ENCODE data around the gene KCTD10.
A peak's percentile ranks its signal among the peaks of the same experiment; 100 is the strongest.

The KCTD10 gene

GRCh38 chr12:109477185-109477962 lies at the start of gene KCTD10, which contains the start of gene UBE3B:
TSS of gene KCTD10 (minus strand) at chr12:109477300. CDS start at chr12:109477262, 38 bp downstream.
TSS of gene UBE3B (plus strand) at chr12:109477634. CDS start at chr12:109483552, 5,918 bp downstream.
- Mint-ChIP-seq H3K4me3 (peak within 1 kb of the TSS; percentile 99), H3K27me3 (no peaks in the 10 kb centered on the region), H3K9me3 (no peaks in the 10 kb centered on the region), H3K36me3 (ENCODE audit: low read depth) (peaks cover 32% of the 10 kb centered on the region), H3K27ac (peak within 1 kb of the TSS; percentile 100), H3K4me1 (ENCODE audit: low read depth) (peaks cover 39% of the 10 kb centered on the region)
- DNase-seq: peak; percentile 92

GRCh38 chr12:109525279-109525585 lies 48.1 kb upstream of the KCTD10 start:
- H3K27ac Mint-ChIP-seq: no peak overlapping the region
- no peaks in the 10 kb centered on the region for H3K4me1 Mint-ChIP-seq (ENCODE audit: low read depth)
- no peaks in the 10 kb centered on the region for H3K9me3 Mint-ChIP-seq

GRCh38 chr12:109524466-109525278 lies 47.6 kb upstream of the KCTD10 start:
- Mint-ChIP-seq H3K9me3 (no peaks in the 10 kb centered on the region), H3K27ac (no peak overlapping the region), H3K4me3 (no peak overlapping the region), H3K27me3 (no peaks in the 10 kb centered on the region), H3K36me3 (ENCODE audit: low read depth) (peaks cover 91% of the 10 kb centered on the region), H3K4me1 (ENCODE audit: low read depth) (no peaks in the 10 kb centered on the region)
- DNase-seq: no peak

More at GRCh38 chr12:109525279-109525585, 48.1 kb upstream of the KCTD10 start:
- H3K4me3 Mint-ChIP-seq: no peak overlapping the region
- H3K36me3 Mint-ChIP-seq (ENCODE audit: low read depth): peaks cover 91% of the 10 kb centered on the region
- no peak for DNase-seq
- H3K27me3 Mint-ChIP-seq: no peaks in the 10 kb centered on the region

GRCh38 chr12:109523504-109523903 lies 46.4 kb upstream of the KCTD10 start:
- Mint-ChIP-seq H3K9me3 (no peaks in the 10 kb centered on the region), H3K36me3 (ENCODE audit: low read depth) (peaks cover 94% of the 10 kb centered on the region), H3K4me1 (ENCODE audit: low read depth) (no peaks in the 10 kb centered on the region), H3K27me3 (no peaks in the 10 kb centered on the region), H3K27ac (no peak overlapping the region), H3K4me3 (no peak overlapping the region)
- DNase-seq: no peak

GRCh38 chr12:109523071-109523470 lies 46.0 kb upstream of the KCTD10 start:
- no peak for DNase-seq
- H3K27me3 Mint-ChIP-seq: no peaks in the 10 kb centered on the region
- no peaks in the 10 kb centered on the region for H3K4me1 Mint-ChIP-seq (ENCODE audit: low read depth)
- no peak overlapping the region for H3K4me3 Mint-ChIP-seq
- no peak overlapping the region for H3K27ac Mint-ChIP-seq
- peaks cover 94% of the 10 kb centered on the region for H3K36me3 Mint-ChIP-seq (ENCODE audit: low read depth)
- no peaks in the 10 kb centered on the region for H3K9me3 Mint-ChIP-seq

GRCh38 chr12:109521831-109522230 lies 44.7 kb upstream of the KCTD10 start:
- H3K4me1 Mint-ChIP-seq (ENCODE audit: low read depth): no peaks in the 10 kb centered on the region
- no peak for DNase-seq
- H3K9me3 Mint-ChIP-seq: no peaks in the 10 kb centered on the region
- no peak overlapping the region for H3K4me3 Mint-ChIP-seq
- no peaks in the 10 kb centered on the region for H3K27me3 Mint-ChIP-seq
- H3K27ac Mint-ChIP-seq: no peak overlapping the region
- H3K36me3 Mint-ChIP-seq (ENCODE audit: low read depth): peaks cover 95% of the 10 kb centered on the region

GRCh38 chr12:109519787-109520186 lies 42.7 kb upstream of the KCTD10 start:
- Mint-ChIP-seq H3K9me3 (no peaks in the 10 kb centered on the region), H3K4me1 (ENCODE audit: low read depth) (no peaks in the 10 kb centered on the region), H3K4me3 (no peak overlapping the region), H3K27ac (no peak overlapping the region), H3K36me3 (ENCODE audit: low read depth) (peaks cover 89% of the 10 kb centered on the region), H3K27me3 (no peaks in the 10 kb centered on the region)
- no peak for DNase-seq

GRCh38 chr12:109518820-109519665 lies 41.9 kb upstream of the KCTD10 start:
- Mint-ChIP-seq H3K9me3 (no peaks in the 10 kb centered on the region), H3K4me3 (no peak overlapping the region), H3K4me1 (ENCODE audit: low read depth) (no peaks in the 10 kb centered on the region), H3K27ac (peak overlapping the region; percentile 78), H3K36me3 (ENCODE audit: low read depth) (peaks cover 90% of the 10 kb centered on the region), H3K27me3 (no peaks in the 10 kb centered on the region)
- peak; percentile 57 for DNase-seq

GRCh38 chr12:109517619-109518018 lies 40.5 kb upstream of the KCTD10 start:
- H3K4me3 Mint-ChIP-seq: no peak overlapping the region
- H3K4me1 Mint-ChIP-seq (ENCODE audit: low read depth): no peaks in the 10 kb centered on the region
- H3K27me3 Mint-ChIP-seq: no peaks in the 10 kb centered on the region
- H3K9me3 Mint-ChIP-seq: no peaks in the 10 kb centered on the region
- peaks cover 90% of the 10 kb centered on the region for H3K36me3 Mint-ChIP-seq (ENCODE audit: low read depth)
- no peak overlapping the region for H3K27ac Mint-ChIP-seq
- no peak for DNase-seq

- H3K9me3 Mint-ChIP-seq: no peaks in the 10 kb centered on the region
- H3K4me3 Mint-ChIP-seq: no peak overlapping the region
- no peaks in the 10 kb centered on the region for H3K4me1 Mint-ChIP-seq (ENCODE audit: low read depth)
- peak overlapping the region; percentile 6 for H3K27ac Mint-ChIP-seq
- peaks cover 89% of the 10 kb centered on the region for H3K36me3 Mint-ChIP-seq (ENCODE audit: low read depth)
- DNase-seq: no peak
- no peaks in the 10 kb centered on the region for H3K27me3 Mint-ChIP-seq
Observed at GRCh38 chr12:109513977-109514376, 36.9 kb upstream of the KCTD10 start.

GRCh38 chr12:109513051-109513450 lies 36.0 kb upstream of the KCTD10 start:
- Mint-ChIP-seq H3K4me1 (ENCODE audit: low read depth) (no peaks in the 10 kb centered on the region), H3K27ac (no peak overlapping the region), H3K9me3 (no peaks in the 10 kb centered on the region), H3K4me3 (no peak overlapping the region), H3K36me3 (ENCODE audit: low read depth) (peaks cover 87% of the 10 kb centered on the region), H3K27me3 (no peaks in the 10 kb centered on the region)
- DNase-seq: no peak

GRCh38 chr12:109512608-109513007 lies 35.5 kb upstream of the KCTD10 start:
- no peak overlapping the region for H3K27ac Mint-ChIP-seq
- H3K4me3 Mint-ChIP-seq: no peak overlapping the region
- no peaks in the 10 kb centered on the region for H3K4me1 Mint-ChIP-seq (ENCODE audit: low read depth)
- no peaks in the 10 kb centered on the region for H3K27me3 Mint-ChIP-seq
- H3K9me3 Mint-ChIP-seq: no peaks in the 10 kb centered on the region
- DNase-seq: no peak
- peaks cover 87% of the 10 kb centered on the region for H3K36me3 Mint-ChIP-seq (ENCODE audit: low read depth)

GRCh38 chr12:109510196-109510595 lies 33.1 kb upstream of the KCTD10 start:
- H3K36me3 Mint-ChIP-seq (ENCODE audit: low read depth): peaks cover 88% of the 10 kb centered on the region
- DNase-seq: no peak
- no peak overlapping the region for H3K27ac Mint-ChIP-seq
- H3K4me1 Mint-ChIP-seq (ENCODE audit: low read depth): no peaks in the 10 kb centered on the region
- no peaks in the 10 kb centered on the region for H3K27me3 Mint-ChIP-seq
- no peak overlapping the region for H3K4me3 Mint-ChIP-seq
- H3K9me3 Mint-ChIP-seq: no peaks in the 10 kb centered on the region

- H3K27me3 Mint-ChIP-seq: no peaks in the 10 kb centered on the region
- no peak overlapping the region for H3K27ac Mint-ChIP-seq
- H3K36me3 Mint-ChIP-seq (ENCODE audit: low read depth): peaks cover 92% of the 10 kb centered on the region
- DNase-seq: no peak
- H3K4me1 Mint-ChIP-seq (ENCODE audit: low read depth): no peaks in the 10 kb centered on the region
- H3K9me3 Mint-ChIP-seq: no peaks in the 10 kb centered on the region
- no peak overlapping the region for H3K4me3 Mint-ChIP-seq
Observed at GRCh38 chr12:109504068-109504467, 27.0 kb upstream of the KCTD10 start.

All from activated T-cell treated with anti-CD3 and anti-CD28 coated beads, Interleukin-2, amount 50 U/mL, for 24 hours (primary cell).